GM15510 (cell line): ENCODE measurements around the gene IL5.

Source experiments
- POLR2A ChIP-seq: IDR thresholded peaks from 3 replicates; pipeline ENCODE4 v1.6.1; 2011; ENCODE audit warnings: borderline replicate concordance; ENCODE audit not compliant: insufficient read length; ENCODE audit errors: extremely low read depth

Gene IL5

GRCh38 chr5:132500931-132501628, 42.2 kb downstream of the IL5 start:
- no peak for TF ChIP-seq POLR2A

GRCh38 chr5:132500244-132500930, 42.9 kb downstream of the IL5 start:
- TF ChIP-seq POLR2A = no peak

DNA sequence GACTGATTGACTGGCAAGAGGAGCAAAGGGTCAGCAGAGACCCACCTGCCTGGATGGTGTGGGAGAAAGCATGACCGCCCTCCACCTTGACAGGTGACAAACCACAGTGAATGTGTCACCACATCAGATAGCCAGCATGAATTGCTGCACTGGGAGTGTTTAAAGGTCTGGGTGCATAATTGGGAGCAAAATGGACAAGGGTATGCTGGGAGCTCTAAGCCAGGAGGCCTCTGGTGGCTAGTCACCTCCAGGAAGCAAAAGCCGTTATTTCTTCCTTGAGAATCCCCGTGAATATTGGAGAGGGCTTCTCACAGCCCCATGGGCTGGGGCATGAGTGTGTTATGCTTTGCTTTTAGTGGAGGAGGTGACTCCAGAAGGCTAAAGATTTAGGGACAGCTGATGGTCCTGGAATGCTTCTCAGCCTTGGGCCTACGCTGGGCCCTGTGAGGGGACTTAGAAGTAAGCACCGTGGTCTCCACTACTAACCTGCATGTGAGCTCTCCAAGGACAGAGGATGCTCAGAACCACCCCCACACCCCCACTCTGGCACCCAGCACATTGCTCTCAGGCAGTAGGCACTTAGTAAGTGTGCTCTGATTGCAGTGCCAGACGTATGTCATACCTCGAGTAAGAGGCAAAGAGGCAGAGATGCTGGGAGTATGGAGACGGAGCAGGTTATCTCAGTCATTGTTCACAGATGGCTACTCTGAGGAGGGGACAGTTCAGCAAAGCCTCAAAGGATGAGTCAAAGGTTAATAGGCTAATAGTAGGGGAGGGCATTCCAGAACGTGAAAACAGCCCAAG, 43.7 kb downstream of the IL5 start:
- TF ChIP-seq POLR2A = no peak

DNA sequence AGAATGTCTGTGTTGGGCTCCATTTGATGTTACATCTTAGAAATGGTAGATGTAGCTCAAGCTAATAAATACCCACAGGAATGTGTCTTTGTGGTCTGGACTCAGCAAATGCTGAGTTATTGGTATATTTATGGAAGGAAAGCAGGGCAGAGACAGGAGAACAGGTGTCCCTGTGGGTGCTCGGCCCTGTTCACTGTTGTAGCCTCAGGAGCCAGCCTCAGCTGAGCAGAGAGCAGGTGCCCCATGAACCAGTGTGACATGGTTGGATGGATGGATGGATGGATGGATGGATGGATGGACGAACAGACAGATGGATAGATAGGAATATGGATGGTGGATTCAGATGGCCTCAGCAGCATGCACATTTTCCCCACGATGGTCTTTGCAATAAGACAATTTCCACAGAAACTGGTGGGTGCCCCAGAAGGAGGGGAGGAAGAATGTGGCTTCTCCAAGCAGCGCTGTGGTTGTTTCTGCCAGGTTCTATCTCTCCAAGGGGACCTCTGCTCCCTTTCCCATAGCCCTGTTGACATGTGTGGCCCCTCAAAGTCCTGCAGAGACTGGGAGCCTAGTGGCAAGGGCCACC, 44.5 kb downstream of the IL5 start:
- TF ChIP-seq POLR2A = no peak

DNA sequence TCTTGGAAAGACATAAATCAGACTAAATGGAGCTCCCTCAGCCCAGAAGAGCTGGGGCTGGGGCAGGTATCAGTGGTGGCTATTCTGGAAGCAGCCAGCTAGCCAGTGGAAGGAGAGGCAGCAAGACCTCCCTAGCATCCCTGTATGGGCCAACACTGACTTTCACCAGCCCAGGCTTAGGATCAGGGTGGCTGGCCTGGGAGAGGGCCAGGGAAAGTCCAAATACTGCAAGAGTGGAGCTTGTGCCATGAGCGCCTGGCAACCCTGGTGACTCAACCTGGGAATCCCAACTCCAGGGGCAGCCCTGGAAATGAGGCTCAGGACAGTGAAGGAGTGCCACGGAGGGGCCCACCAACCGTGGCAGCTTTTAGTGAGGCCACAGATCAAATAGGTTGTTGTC, 45.2 kb downstream of the IL5 start:
- TF ChIP-seq POLR2A = no peak

GRCh38 chr5:132497488-132497997, 45.8 kb downstream of the IL5 start:
- no peak for TF ChIP-seq POLR2A

DNA sequence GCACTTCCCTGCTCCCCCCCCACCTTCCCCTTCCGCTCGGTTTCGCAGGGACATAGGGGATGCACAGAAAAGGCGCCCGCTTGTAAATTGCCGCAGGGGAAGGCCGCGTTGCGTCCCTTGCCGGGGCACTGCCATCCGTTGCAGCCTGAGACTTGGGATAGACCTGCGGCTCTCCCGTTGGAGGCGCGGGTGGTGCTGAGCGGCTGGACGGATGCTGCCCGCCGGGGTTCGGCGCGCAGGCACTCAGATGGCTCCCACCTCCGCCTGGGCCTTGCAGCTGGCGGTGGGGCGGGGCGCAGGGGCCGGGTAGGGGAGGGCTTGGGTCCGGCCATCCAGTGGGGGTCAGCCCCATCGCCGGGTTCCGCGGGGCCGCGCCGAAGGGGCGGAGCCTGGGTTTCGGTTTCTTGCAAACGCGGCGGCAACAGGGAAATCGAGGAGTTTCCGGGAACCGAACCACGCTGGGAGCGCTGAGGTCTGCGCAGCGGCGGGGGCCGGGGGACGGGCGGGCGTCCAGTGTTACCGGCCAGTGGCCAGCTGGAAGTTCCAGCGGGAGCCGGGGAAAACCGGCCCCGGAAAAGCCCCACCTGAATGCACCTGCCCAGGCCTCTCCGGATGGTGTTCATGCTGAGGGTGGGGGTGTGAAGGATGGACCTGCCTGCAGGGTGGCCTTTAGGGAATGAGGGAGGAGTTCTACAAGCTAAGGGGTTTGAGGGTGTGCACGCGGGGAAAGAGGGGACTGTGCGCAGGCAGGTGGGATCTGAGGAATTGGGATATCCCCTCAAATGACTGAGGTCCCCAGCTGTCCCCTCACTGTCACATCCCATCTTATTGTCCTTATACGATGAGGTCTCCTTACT, 46.5 kb downstream of the IL5 start:
- peak; percentile 67 for TF ChIP-seq POLR2A

- no peak for TF ChIP-seq POLR2A
Observed at GRCh38 chr5:132496191-132496630, 47.1 kb downstream of the IL5 start.

DNA sequence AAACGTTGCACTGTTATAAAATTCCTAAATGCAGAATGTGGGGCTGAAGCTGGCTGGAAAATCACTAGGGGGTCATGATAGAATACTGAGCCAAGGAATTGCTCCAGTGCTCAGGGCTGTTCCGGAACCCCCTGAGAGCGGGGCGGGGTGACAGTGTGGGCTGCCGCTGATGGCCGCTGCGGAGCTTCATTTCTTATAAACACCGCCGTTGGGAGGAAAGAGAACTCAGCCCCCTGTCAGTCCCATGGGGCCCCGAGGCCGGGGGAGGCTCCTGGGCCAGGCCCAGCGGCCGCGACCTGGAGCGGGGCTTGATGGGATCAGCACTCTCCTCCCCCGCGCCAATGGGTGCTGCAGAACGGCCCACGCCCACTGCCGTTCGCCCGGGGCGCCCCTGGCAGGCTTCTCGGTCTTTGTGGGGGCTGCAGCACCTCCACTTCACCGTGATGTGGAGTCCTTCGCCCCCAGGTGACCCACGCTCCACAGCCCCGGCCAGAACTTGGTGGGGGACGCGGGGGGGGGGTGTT, 47.6 kb downstream of the IL5 start:
- TF ChIP-seq POLR2A = peak; percentile 65

DNA sequence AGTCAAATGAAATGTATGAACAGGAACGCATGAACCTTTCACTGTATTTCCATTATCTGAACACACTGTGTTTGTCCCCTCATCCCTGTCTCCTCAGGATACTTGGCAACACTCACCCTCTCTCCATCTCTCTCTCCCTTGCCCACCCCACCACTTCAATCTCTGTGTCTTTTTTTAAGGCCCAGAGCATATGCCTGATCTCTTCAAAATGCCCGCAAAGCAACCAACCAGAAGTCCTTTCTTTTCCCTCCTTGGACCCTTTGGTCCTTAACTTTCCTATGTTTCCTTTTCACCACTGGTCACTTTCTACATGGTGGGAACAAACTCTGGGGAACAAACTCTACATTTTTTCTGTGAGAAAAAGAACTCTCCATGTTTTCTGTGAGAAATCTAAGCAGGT, 49.5 kb downstream of the IL5 start:
- TF ChIP-seq POLR2A = no peak

DNA sequence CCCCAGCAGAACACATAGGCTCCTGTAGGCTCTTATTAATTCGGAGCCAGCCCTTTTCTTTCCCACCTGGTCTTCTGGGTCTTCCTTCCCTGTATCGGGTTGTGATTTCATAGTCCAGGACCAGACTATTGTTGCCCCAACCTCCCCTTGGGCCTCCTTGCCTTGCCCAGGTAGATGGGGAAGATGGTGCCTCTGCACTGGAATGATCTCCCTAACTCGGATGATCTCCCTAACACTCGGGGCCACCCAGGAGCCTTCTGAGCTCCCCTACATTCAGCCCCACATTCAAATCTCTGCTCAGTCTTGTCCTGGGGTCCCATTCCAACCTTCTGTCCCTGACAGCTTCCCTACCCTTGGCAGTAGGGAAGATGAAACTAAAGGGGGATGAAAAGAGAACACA, 50.1 kb downstream of the IL5 start:
- no peak for TF ChIP-seq POLR2A

DNA sequence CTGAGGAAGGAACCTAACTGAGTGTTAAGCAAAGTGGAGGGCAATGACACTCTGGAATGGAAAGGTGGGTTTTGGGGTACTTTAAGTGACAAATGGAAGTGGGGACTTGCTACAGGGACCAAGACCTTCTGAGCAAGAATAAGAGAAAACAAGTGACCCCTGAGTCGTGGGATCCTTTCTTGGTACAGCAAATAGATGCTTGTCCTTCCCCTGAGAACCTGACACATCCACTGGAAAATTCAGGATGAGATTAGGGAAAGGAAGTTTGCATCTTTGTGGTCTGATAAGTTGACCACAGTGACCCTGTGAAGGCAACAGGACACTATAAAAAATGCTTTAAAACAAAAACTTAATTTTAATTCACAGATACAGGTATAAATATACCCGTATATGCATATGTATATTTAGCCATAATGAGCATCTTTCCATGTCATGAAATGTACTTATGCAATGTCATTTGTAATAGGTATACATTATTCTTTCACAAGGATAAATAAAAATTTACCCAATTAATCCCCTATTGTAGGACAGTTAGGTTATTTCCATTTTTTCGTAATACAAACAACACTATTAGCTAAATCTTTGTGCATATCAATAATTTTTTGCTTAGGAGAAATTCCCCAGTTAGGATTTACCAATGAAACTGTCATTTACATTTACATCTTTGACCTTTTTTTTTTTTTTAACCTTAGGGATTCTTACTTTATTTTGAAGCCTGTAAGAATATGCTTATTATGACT, 50.8 kb downstream of the IL5 start:
- TF ChIP-seq POLR2A = no peak
